Measurements from ENCODE around the gene UPK2. TPM values are rescaled to one million over a fixed set of nuclear protein-coding genes. Genes with fewer than 3 reads are reported as not detected.
A peak's percentile ranks its signal among the peaks of the same experiment; 100 is the strongest.

Gene UPK2
- total and polyA plus RNA-seq, 2 of the 13 experiments (the other 11 are each of a cell fraction or from before 2014, with no cell fraction given) = not detected

DNA sequence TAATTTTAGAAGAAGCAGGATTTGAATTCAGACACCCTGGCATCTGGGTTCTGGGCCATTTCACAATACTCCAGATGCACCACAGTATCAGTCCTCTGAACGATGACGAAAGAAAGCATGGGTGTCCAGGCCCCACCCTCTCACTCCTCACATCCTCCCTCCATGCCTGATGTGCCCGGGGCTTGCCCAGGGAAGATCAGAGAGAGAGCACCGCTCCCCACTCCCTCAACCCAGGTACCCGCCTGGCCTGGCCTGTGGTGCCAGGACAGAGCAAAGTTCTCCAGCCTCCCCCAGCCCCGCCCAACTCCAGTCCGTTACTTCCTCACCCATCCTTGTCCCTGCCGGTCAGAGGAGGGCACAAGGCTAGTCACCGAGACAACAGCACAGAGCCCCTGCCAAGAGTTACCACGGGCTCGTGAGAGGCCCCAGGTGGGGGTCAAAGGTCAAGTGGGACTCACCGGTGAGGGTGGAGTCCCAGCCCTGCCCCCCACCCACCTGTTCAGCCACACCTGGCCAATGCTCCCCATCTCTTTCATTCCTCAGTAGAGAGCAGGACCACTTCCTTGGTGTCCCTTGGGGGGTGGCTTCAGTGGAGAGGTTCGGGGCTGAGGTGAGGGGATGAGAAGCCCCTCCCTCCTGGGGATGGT, 38.5 kb upstream of the UPK2 start (continued):
- TF ChIP-seq, protein P1, sequence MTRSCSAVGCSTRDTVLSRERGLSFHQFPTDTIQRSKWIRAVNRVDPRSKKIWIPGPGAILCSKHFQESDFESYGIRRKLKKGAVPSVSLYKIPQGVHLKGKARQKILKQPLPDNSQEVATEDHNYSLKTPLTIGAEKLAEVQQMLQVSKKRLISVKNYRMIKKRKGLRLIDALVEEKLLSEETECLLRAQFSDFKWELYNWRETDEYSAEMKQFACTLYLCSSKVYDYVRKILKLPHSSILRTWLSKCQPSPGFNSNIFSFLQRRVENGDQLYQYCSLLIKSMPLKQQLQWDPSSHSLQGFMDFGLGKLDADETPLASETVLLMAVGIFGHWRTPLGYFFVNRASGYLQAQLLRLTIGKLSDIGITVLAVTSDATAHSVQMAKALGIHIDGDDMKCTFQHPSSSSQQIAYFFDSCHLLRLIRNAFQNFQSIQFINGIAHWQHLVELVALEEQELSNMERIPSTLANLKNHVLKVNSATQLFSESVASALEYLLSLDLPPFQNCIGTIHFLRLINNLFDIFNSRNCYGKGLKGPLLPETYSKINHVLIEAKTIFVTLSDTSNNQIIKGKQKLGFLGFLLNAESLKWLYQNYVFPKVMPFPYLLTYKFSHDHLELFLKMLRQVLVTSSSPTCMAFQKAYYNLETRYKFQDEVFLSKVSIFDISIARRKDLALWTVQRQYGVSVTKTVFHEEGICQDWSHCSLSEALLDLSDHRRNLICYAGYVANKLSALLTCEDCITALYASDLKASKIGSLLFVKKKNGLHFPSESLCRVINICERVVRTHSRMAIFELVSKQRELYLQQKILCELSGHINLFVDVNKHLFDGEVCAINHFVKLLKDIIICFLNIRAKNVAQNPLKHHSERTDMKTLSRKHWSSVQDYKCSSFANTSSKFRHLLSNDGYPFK (CRISPR knock-in tag; IDR thresholded peaks at IDR 0.05; ENCODE audit: borderline replicate concordance) = 0 out of 2 replicates have a peak, but pooled peaks have one; percentile 27
- TF ChIP-seq ZNF766 (CRISPR knock-in tag; IDR thresholded peaks at IDR 0.05; ENCODE audit: borderline replicate concordance) = no peak
- no peak for TF ChIP-seq ETV6 (CRISPR knock-in tag; conservative IDR thresholded peaks at IDR 0.05)
- no peak for TF ChIP-seq ZNF234 (CRISPR knock-in tag; conservative IDR thresholded peaks at IDR 0.05)
- TF ChIP-seq ZNF570 (CRISPR knock-in tag; IDR thresholded peaks at IDR 0.05; ENCODE audit: borderline replicate concordance) = no peak
- no peak for TF ChIP-seq PLRG1 (conservative IDR thresholded peaks at IDR 0.05)
- TF ChIP-seq, protein P2, sequence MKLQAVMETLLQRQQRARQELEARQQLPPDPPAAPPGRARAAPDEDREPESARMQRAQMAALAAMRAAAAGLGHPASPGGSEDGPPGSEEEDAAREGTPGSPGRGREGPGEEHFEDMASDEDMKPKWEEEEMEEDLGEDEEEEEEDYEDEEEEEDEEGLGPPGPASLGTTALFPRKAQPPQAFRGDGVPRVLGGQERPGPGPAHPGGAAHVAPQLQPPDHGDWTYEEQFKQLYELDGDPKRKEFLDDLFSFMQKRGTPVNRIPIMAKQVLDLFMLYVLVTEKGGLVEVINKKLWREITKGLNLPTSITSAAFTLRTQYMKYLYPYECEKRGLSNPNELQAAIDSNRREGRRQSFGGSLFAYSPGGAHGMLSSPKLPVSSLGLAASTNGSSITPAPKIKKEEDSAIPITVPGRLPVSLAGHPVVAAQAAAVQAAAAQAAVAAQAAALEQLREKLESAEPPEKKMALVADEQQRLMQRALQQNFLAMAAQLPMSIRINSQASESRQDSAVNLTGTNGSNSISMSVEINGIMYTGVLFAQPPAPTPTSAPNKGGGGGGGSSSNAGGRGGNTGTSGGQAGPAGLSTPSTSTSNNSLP (IDR thresholded peaks at IDR 0.05; ENCODE audit: low read depth, low read length) = no peak
- TF ChIP-seq, protein P3, sequence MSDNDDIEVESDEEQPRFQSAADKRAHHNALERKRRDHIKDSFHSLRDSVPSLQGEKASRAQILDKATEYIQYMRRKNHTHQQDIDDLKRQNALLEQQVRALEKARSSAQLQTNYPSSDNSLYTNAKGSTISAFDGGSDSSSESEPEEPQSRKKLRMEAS (IDR thresholded peaks at IDR 0.05) = no peak
- TF ChIP-seq, protein P4, sequence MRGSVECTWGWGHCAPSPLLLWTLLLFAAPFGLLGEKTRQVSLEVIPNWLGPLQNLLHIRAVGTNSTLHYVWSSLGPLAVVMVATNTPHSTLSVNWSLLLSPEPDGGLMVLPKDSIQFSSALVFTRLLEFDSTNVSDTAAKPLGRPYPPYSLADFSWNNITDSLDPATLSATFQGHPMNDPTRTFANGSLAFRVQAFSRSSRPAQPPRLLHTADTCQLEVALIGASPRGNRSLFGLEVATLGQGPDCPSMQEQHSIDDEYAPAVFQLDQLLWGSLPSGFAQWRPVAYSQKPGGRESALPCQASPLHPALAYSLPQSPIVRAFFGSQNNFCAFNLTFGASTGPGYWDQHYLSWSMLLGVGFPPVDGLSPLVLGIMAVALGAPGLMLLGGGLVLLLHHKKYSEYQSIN (CRISPR knock-in tag; IDR thresholded peaks at IDR 0.05; ENCODE audit: borderline replicate concordance) = no peak
- TF ChIP-seq ZNF160 (CRISPR knock-in tag; IDR thresholded peaks at IDR 0.05) = no peak
- TF ChIP-seq ARNT2 (CRISPR knock-in tag; IDR thresholded peaks at IDR 0.05; ENCODE audit: low read depth) = no peak
- TF ChIP-seq, protein P5, sequence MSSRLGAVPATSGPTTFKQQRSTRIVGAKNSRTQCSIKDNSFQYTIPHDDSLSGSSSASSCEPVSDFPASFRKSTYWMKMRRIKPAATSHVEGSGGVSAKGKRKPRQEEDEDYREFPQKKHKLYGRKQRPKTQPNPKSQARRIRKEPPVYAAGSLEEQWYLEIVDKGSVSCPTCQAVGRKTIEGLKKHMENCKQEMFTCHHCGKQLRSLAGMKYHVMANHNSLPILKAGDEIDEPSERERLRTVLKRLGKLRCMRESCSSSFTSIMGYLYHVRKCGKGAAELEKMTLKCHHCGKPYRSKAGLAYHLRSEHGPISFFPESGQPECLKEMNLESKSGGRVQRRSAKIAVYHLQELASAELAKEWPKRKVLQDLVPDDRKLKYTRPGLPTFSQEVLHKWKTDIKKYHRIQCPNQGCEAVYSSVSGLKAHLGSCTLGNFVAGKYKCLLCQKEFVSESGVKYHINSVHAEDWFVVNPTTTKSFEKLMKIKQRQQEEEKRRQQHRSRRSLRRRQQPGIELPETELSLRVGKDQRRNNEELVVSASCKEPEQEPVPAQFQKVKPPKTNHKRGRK (CRISPR knock-in tag; IDR thresholded peaks at IDR 0.05) = no peak
- TF ChIP-seq, protein P6, sequence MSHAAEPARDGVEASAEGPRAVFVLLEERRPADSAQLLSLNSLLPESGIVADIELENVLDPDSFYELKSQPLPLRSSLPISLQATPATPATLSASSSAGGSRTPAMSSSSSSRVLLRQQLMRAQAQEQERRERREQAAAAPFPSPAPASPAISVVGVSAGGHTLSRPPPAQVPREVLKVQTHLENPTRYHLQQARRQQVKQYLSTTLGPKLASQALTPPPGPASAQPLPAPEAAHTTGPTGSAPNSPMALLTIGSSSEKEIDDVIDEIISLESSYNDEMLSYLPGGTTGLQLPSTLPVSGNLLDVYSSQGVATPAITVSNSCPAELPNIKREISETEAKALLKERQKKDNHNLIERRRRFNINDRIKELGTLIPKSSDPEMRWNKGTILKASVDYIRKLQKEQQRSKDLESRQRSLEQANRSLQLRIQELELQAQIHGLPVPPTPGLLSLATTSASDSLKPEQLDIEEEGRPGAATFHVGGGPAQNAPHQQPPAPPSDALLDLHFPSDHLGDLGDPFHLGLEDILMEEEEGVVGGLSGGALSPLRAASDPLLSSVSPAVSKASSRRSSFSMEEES (CRISPR knock-in tag; IDR thresholded peaks at IDR 0.05) = no peak
- no peak for TF ChIP-seq SP140L (CRISPR knock-in tag; IDR thresholded peaks at IDR 0.05; ENCODE audit: borderline replicate concordance)
- TF ChIP-seq ZNF773 (CRISPR knock-in tag; IDR thresholded peaks at IDR 0.05; ENCODE audit: borderline replicate concordance) = no peak
- 0 out of 2 replicates have a peak, but pooled peaks have one; percentile 25 for TF ChIP-seq RARA (CRISPR knock-in tag; IDR thresholded peaks at IDR 0.05)
- TF ChIP-seq, protein P7, sequence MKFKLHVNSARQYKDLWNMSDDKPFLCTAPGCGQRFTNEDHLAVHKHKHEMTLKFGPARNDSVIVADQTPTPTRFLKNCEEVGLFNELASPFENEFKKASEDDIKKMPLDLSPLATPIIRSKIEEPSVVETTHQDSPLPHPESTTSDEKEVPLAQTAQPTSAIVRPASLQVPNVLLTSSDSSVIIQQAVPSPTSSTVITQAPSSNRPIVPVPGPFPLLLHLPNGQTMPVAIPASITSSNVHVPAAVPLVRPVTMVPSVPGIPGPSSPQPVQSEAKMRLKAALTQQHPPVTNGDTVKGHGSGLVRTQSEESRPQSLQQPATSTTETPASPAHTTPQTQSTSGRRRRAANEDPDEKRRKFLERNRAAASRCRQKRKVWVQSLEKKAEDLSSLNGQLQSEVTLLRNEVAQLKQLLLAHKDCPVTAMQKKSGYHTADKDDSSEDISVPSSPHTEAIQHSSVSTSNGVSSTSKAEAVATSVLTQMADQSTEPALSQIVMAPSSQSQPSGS (CRISPR knock-in tag; IDR thresholded peaks at IDR 0.05) = no peak
- TF ChIP-seq KMT2A (CRISPR knock-in tag; IDR thresholded peaks at IDR 0.05) = no peak
- no peak for TF ChIP-seq SRSF9 (IDR thresholded peaks at IDR 0.05; ENCODE audit: borderline replicate concordance, insufficient read depth, low read depth, low read length, poor library complexity, severe bottlenecking)

All from HepG2 (cell line).